GM18505 (cell line): ENCODE measurements around the gene FYB2.
"Not testable (repeated sequence)": the region's sequence is repeated elsewhere in the genome, so short reads cannot be mapped to it uniquely, and the experiment has no call there.

Source experiments
- ATAC-seq: cut with Tn5 transposase; IDR thresholded peaks from one replicate; pipeline ENCODE4 v1.9.1; 2021; ENCODE audit not compliant: unreplicated experiment
- POLR2A ChIP-seq: IDR thresholded peaks from 4 replicates; pipeline ENCODE4 v1.6.1; 2011; ENCODE audit warnings: borderline replicate concordance; ENCODE audit not compliant: insufficient read depth, insufficient read length; ENCODE audit errors: extremely low read depth

FYB2 gene

GRCh38 chr1:56798053-56798471 is 21.1 kb downstream of the FYB2 start:
- no peak for TF ChIP-seq POLR2A
- ATAC-seq = no peak

- TF ChIP-seq POLR2A = no peak
- no peak for ATAC-seq
Observed at GRCh38 chr1:56797065-56797685, 22.0 kb downstream of the FYB2 start.

- no peak for ATAC-seq
- no peak for TF ChIP-seq POLR2A
Observed at GRCh38 chr1:56795870-56796269, 23.3 kb downstream of the FYB2 start.

GRCh38 chr1:56790036-56790435 is 29.2 kb downstream of the FYB2 start:
- TF ChIP-seq POLR2A = no peak
- no peak for ATAC-seq

GRCh38 chr1:56788588-56788987 is 30.6 kb downstream of the FYB2 start:
- TF ChIP-seq POLR2A = no peak
- ATAC-seq = no peak

- ATAC-seq = no peak
- TF ChIP-seq POLR2A = no peak
Observed at GRCh38 chr1:56788102-56788501, 31.1 kb downstream of the FYB2 start.

- no peak for TF ChIP-seq POLR2A
- no peak for ATAC-seq
Observed at GRCh38 chr1:56787330-56787729, 31.9 kb downstream of the FYB2 start.

GRCh38 chr1:56782773-56783172 is 36.4 kb downstream of the FYB2 start:
- TF ChIP-seq POLR2A = no peak
- ATAC-seq = no peak

- no peak for ATAC-seq
- TF ChIP-seq POLR2A = no peak
Observed at GRCh38 chr1:56780826-56781225, 38.4 kb downstream of the FYB2 start.

- no peak for TF ChIP-seq POLR2A
- ATAC-seq = no peak
Observed at GRCh38 chr1:56780128-56780750, 39.0 kb downstream of the FYB2 start.

GRCh38 chr1:56777972-56778371 is 41.2 kb downstream of the FYB2 start:
- TF ChIP-seq POLR2A = no peak
- ATAC-seq = no peak

- not testable (repeated sequence) for ATAC-seq
Observed at GRCh38 chr1:56774732-56775131, 44.5 kb downstream of the FYB2 start.

- no peak for ATAC-seq
- TF ChIP-seq POLR2A = no peak
Observed at GRCh38 chr1:56774067-56774609, 45.1 kb downstream of the FYB2 start.

- no peak for ATAC-seq
- no peak for TF ChIP-seq POLR2A
Observed at GRCh38 chr1:56773341-56774066, 45.7 kb downstream of the FYB2 start.
